ENCODE data around the gene CCDC92. TPM values are rescaled to one million over a fixed set of nuclear protein-coding genes. Genes with fewer than 3 reads are reported as not detected.

The CCDC92 gene
- polyA plus RNA-seq, 3 donors = 48.7 to 56.0 (median 49.2) TPM

GRCh38 chr12:123983822-123984485 is 11.3 kb upstream of the CCDC92 start:
- DNase-seq = peak; percentile 61

DNA sequence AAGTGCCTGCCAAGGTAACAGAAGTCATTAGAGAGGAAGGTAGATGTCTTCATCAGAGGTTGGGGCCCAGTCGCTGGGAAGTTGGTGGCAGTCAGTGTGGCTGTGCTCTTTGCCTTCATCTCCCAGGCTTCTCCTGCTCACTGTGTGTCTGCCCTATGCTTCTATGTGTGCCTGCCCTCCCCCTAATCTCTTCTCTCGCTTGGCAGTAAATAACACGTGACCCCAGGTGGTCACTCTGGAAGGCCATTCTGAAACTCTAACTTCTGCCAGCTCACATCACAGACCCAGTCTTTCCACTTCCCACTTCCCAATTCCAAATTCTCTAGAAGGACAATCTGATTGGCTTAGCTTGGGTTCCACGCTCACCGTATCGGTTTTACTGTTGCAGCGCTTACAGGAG is 9.6 kb upstream of the CCDC92 start:
- DNase-seq = no peak

- DNase-seq = no peak
Measured at GRCh38 chr12:123979566-123979965, 6.9 kb upstream of the CCDC92 start.

DNA sequence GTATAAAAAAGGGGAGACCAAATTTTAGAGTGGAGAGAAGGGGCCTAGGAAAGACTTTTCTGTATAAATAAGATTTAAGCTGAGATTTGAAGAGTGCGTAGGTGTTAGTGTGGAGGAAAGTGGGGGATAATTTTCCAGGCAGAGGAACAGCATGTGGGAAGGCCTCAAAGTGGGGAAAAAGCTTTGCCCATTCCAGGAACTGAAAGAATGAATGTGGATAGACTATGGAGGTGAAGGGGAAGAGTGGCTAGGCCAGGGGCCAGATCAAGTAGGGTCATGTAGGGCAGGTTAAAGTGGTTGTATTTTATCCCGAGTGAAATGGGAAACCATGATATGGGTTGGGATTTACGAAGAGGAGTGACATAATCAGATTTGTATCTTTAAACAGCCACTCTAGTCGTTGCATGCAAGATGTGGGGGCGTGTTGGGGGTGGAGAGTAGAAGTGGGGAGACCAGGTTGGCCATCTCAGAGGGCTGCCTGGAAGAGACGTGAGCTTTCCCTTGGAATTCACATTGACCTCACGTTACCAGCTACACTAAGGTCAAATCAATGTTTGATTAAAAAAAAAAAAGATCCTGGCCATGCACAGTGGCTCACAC is 3.7 kb upstream of the CCDC92 start:
- no peak for DNase-seq

GRCh38 chr12:123973552-123974341 is 1.1 kb upstream of the CCDC92 start:
- no peak for DNase-seq

DNA sequence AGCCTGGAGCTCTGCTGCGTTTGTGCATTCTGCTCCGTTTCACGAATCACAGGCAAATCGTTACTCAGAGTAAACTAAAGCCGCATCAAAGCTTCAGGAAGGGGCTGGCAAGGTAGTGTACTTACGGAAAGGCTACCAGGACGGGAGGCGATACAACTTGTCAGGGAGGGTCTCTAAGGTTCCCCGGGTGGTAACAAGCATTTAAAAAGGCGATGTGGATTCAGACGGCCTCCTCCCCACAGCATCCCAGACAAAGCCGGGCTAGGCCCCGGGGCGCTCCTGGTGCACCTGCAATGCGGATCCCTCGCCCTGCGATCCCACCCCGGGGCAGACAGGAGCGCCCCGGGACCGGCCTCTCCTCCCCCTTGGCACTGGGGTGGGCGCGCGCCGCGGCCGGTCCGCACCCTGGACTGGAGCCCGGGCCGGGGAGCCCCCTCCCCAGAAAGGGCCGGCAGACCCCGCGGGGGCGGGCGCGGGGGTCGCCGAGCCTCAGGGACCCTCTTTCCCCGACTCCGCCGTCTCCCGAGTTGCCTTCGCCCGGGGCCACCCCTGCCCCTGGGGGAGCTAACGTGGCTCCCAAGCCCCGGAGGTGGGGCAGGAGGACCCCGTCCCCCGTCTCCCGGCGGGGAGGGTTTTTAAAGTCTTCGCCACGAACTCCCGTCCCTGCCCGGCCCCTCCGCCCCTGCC is 718 bp downstream of the CCDC92 start:
- peak; percentile 54 for DNase-seq

DNA sequence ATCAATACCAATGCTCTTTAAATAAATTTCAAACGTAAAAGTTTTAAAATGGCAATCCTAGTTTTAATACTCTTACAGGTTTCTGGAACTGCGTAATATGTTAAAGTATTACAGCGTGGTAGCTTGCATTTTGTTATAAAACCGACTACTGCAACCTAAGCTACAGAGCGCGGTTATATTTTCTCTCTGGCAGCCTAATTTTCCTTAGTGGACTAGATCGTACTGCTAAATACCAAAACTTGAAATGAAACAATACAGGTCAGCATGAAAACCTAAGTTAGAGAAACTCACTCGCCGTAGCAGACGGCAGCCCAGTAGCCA is 1.2 kb downstream of the CCDC92 start:
- no peak for DNase-seq

GRCh38 chr12:123967121-123967586 is 5.5 kb downstream of the CCDC92 start:
- no peak for DNase-seq

- no peak for DNase-seq
Measured at GRCh38 chr12:123966596-123966995, 6.0 kb downstream of the CCDC92 start.

DNA sequence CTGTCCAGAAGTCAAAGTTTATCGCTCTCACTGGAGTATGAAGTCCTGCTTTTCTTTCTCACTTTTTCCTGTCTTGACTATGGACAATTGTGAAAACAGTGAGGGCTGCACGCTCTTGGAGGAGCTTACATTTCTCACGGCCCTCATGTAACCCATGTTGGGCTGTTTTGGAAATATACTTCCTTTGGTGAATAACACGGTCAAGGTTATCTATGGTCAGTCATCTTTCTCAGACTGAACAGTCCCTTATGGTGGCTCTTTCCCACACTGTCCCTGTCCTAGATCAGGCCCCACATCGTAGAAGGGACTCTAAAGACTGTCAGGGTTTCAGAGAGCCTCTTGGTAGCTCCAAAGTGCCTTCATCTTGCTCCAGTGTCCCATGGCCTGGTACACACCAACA is 7.2 kb downstream of the CCDC92 start:
- DNase-seq = no peak

- DNase-seq = no peak
Measured at GRCh38 chr12:123963821-123964220, 8.8 kb downstream of the CCDC92 start.

DNA sequence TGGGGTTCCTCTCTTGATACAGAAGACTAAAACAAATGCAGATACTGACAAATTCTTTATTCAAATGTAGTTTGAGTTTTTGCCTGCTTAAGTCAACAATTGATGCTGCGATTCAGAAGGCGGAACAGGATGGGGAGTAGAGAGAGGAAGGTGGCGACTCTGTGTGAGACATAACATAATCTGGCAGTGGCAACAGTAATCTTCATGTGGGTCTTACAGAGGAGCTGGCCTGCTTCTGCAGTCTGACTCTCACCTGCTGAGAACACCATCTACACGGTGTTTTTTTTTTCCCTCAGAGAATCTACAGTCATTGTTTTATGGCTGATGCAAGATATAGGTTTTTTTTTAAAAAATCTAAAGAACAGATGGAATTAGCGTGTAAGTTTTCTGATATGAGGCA is 10.1 kb downstream of the CCDC92 start:
- DNase-seq = no peak

DNA sequence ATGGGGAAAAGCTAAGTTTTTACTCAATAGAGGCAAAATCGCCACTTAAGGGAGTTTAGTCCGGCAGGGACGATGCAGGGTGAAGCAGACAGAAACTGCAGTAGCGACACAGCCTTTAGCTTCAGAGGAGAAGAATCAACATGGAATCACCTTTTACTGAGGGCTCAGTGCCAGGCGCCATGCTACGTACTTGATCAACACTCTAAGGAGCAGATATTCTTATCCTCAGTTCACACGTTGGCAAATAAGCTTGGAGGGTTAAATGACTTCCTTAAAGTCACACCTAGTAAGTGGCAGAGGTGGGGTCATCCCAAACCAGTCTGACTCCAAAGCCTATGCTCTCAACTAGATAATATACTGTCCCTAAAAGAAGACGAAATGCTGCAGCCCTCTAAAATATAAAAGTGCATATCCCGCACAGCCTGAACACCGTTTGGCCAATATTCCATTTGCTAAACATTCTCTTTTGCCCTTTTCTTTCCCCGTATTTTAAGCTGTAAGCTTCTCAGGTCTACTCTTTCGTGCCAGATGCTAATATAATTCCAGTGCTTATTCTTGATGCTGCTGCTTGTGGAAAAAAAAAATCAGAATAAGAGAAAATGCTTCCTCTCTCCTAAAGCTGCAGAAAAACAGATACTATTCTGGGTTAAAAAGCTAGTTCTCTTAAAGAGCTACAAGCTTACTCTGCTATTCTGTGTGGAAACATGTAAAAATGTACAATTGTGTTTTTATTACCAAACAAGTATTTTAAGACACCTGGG is 10.9 kb downstream of the CCDC92 start:
- no peak for DNase-seq

DNA sequence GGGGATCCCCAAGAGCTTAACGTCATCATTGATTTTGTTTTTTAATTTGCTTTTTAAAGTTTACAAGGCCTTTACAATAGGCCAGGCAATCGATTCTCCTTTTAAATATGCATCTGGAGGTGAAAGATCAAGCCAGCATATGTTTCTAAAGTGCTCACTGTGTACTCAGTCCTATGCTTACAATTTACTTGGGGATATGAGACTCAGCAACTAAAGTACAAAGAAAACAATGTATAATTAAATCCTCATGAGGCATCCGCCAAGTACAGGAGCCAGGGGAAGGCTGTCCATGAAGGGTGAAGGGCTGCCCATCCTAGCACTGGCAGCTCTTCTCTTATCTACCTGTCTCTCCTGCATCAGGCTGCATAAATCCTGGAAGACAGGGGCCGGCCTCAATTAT is 11.8 kb downstream of the CCDC92 start:
- no peak for DNase-seq

DNA sequence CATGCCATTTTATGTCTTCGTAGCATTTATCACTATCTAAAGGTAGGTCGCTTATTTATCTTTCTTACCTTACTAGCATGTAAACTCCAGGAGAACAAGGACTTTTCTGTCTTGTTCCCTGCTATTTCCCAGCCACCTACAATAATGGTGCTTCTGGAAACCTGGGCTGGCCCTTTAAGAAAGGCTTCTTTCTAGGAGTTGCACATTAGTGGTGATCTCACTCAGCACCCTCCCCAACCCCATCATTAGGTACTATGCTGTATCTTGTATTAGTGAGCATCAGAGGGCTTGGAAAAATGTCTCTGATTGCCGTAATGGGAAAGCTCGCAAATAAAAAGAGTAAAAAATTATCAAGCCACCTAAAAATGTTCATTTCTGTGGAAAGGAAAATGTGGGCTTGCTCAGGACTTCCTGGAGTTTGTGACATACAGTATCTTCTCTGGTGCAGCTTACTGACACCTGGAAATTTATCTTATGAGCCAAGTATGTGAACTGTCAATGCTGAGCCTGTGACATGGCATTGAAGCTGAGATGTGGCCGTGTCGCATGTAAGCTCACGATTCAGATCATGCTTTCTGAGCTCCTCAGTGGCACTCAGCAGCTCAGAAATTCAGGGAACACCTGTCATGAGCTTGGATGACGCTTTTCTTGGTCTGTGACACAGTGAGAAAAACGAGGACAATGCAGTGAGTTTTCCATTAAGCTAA is 12.4 kb downstream of the CCDC92 start:
- no peak for DNase-seq

GRCh38 chr12:123958876-123959275 is 13.8 kb downstream of the CCDC92 start:
- DNase-seq = no peak

GRCh38 chr12:123958462-123958861 is 14.2 kb downstream of the CCDC92 start:
- DNase-seq = no peak

DNA sequence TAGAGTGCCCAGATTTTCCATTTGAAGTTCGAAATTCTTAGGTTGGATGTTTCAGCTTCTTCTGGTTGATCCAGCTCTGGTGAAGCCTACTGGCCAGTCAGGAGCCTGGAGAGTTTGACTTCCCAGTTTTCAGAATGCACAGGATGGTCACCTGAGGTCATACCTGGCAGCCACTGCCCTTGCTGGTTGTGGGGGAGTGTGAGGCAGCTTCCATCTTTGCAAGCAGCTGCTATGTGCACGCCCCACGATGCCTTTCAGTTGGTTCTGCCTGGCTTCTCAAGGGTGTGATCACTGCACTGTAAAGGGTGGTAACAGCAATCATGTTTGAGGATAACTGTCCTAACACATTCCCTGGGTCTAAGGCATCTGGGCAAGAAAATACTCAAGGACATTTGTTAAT is 15.4 kb downstream of the CCDC92 start:
- no peak for DNase-seq

DNA sequence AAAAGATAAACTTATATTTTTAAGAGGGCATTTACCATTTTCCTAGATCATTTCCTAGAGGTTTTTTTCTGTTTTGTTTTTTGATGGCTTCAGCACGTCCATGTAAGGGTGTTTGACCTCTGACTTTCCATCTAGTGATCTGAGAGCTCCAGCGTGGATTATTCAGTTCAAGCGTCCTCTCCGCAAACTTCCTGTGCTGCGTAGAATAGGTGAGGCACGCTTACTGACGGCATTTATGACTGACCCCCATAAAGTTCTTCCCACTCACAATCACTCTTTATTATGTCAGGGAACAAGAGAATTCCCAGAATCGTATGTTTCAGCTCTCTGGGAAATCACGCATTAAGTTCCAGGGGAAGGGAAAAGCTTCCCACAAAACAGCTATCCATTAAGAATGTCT is 16.4 kb downstream of the CCDC92 start:
- DNase-seq = no peak

DNA sequence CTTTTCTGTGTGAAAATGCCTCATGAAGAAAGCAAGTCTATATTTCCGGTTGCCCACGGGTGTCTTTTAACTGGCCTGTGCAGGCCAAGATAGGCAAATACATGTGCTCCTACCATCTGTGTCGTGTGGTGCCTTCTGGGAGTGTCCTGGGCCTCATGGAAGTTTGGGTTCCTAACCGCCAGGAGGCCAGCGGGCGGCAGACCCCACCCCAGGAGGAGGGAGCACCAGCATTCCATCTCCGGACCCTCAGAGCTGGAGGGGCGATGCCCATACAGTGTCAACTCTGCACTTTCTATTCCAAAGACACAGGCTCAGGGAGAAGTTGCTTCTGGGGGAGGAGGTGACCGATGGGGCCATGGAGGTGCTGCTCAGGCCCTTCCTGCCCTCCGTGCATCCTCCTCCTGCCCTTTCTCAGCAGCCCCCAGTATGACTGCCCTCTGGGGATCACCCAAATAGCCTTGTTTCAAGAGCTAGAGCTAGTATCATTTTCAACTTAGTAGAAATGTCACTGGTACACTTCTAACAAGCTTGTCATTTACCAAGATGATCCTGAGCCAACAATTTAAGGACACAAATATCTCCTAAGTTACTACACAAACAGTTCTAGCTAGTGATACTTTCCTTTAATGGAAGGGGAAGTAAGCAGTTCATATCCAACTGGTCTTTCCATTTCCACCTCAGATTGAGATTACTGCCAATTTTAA is 17.8 kb downstream of the CCDC92 start:
- no peak for DNase-seq

- DNase-seq = no peak
Measured at GRCh38 chr12:123952037-123952436, 20.6 kb downstream of the CCDC92 start.

All from renal pelvis (tissue), 4 donors.